K562 (cell line): ENCODE data around the gene HNRNPM. TPM values are rescaled to one million over a fixed set of nuclear protein-coding genes. Genes with fewer than 3 reads are reported as not detected.

Experiments used
- CBX1 ChIP-seq: sonication (generic); IDR thresholded peaks from 2 replicates; pipeline ENCODE4 v1.6.1; 2016; ENCODE audit warnings: antibody characterized with exemption, low read depth, mild to moderate bottlenecking
- CREB1 ChIP-seq, 2 experiments: sonication (generic) in 1 of 2; formaldehyde crosslinking in 1 of 2; IDR thresholded peaks; 2 replicates each; pipeline versions ENCODE4 v1.6.1 to v1.8.0; 2012 to 2022; ENCODE audit warnings: inconsistent platforms in 1 of 2, mild to moderate bottlenecking in 1 of 2, missing genetic modification reagents in 1 of 2, moderate library complexity in 1 of 2
- CSDE1 ChIP-seq, 2 experiments: fragments of 450-650 bp; IDR thresholded peaks; 2 replicates each; pipeline ENCODE4 v1.6.1; 2016; ENCODE audit warnings: mild to moderate bottlenecking in 1 of 2
- DDX20 ChIP-seq: fragments of 450-650 bp; IDR thresholded peaks from 2 replicates; pipeline ENCODE4 v1.6.1; 2016; ENCODE audit warnings: missing genetic modification characterization, low read depth, mild to moderate bottlenecking, missing compliant biosample characterization, moderate library complexity
- HMGN3 ChIP-seq: IDR thresholded peaks from 2 replicates; pipeline ENCODE4 v1.6.1; 2011; ENCODE audit warnings: borderline replicate concordance, low read depth, mild to moderate bottlenecking, mixed read lengths, low read length; ENCODE audit not compliant: insufficient read length; ENCODE audit errors: extremely low read depth
- KLF16 ChIP-seq: IDR thresholded peaks from 2 replicates; pipeline ENCODE4 v1.6.1; 2016; ENCODE audit warnings: antibody characterized with exemption
- MAFF ChIP-seq: IDR thresholded peaks from 2 replicates; pipeline ENCODE4 v1.6.1; 2012; ENCODE audit warnings: low read length, improper control_type of control experiment
- NFIC ChIP-seq: fragments of 450-650 bp; IDR thresholded peaks from 2 replicates; pipeline ENCODE4 v1.6.1; 2017; ENCODE audit warnings: mild to moderate bottlenecking, inconsistent platforms
- PHF8 ChIP-seq: fragments of 200-600 bp; sonication (generic); IDR thresholded peaks from 2 replicates; pipeline ENCODE4 v1.6.1; 2012; ENCODE audit warnings: mixed run types, mild to moderate bottlenecking, inconsistent platforms, low read length, moderate library complexity, borderline replicate concordance
- POLR2A ChIP-seq: fragments of 450-650 bp; conservative IDR thresholded peaks from 2 replicates; pipeline ENCODE4 v1.6.1; 2016
- POLR2H ChIP-seq: IDR thresholded peaks from 2 replicates; pipeline ENCODE4 v1.6.1; 2016; ENCODE audit warnings: missing genetic modification characterization, low read depth, mild to moderate bottlenecking, control low read depth, missing compliant biosample characterization, moderate library complexity
- PYGO2 ChIP-seq: fragments of 450-650 bp; IDR thresholded peaks from 2 replicates; pipeline ENCODE4 v1.6.1; 2016; ENCODE audit warnings: mild to moderate bottlenecking, missing genetic modification characterization, moderate library complexity, missing compliant biosample characterization
- RAD21 ChIP-seq, 2 experiments: fragments of 250-450 bp in 1 of 2; fragments of 450-650 bp in 1 of 2; sonication (Bioruptor Pico) in 1 of 2; formaldehyde crosslinking in 1 of 2; IDR thresholded peaks in 1 of 2; conservative IDR thresholded peaks in 1 of 2; 2 replicates each; pipeline versions ENCODE4 v1.4.0 to v1.8.0; 2020 to 2022; ENCODE audit warnings: mild to moderate bottlenecking in 2 of 2, moderate library complexity in 1 of 2
- RBFOX2 ChIP-seq: fragments of 200-400 bp; formaldehyde crosslinking; IDR thresholded peaks from 2 replicates; pipeline ENCODE4 v1.6.1; 2017; ENCODE audit warnings: low read depth, mild to moderate bottlenecking, low read length, moderate library complexity
- SMAD1 ChIP-seq: fragments of 150-350 bp; IDR thresholded peaks from 2 replicates; pipeline ENCODE4 v1.6.1; 2014; ENCODE audit warnings: low read length, low read depth; ENCODE audit not compliant: partially characterized antibody
- ZNF140 ChIP-seq: fragments of 250-450 bp; sonication (Bioruptor Pico); IDR thresholded peaks from 2 replicates; pipeline ENCODE4 v1.8.0; 2021; ENCODE audit warnings: moderate library complexity, mild to moderate bottlenecking, inconsistent platforms
- ZNF77 ChIP-seq: fragments of 250-450 bp; sonication (Bioruptor Pico); IDR thresholded peaks from 2 replicates; pipeline ENCODE4 v1.5.0; 2020
- polyA plus RNA-seq, 8 experiments: library from polyadenylated mRNA; depleted of rRNA in 4 of 8; stranded (reverse) in 5 of 8; unstranded in 3 of 8; fragments of >200 nt; fragmentation: Nextera tagmentation in 2 of 8; fragmentation: Illumina TruSeq in 1 of 8; extraction: Ambion mirVana in 2 of 8; extraction: Trizol in 1 of 8; gene quantifications; 2 replicates each; pipeline versions ENCODE4 v1.2.1 to v1.2.3, GENCODE V29; 2011 to 2014; ENCODE audit warnings: inconsistent platforms in 1 of 8, missing spikeins in 1 of 8
- total RNA-seq, 7 experiments: library from RNA; depleted of rRNA in 6 of 7; stranded (reverse); fragments of >200 nt in 6 of 7; fragmentation: Illumina TruSeq in 2 of 7; extraction: Trizol in 2 of 7; gene quantifications; 2 replicates each; pipeline versions ENCODE4 v1.2.1 to v1.2.3, GENCODE V29; 2011 to 2021; ENCODE audit warnings: low replicate concordance in 1 of 7
- TF ChIP-seq, protein P1 (sequence below): conservative IDR thresholded peaks from 2 replicates; pipeline ENCODE4 v1.6.1; 2011; ENCODE audit warnings: low read depth, mild to moderate bottlenecking, low read length; ENCODE audit not compliant: control insufficient read depth
- TF ChIP-seq, protein P2 (sequence below): fragments of 200-800 bp; sonication (Bioruptor generic); IDR thresholded peaks from 2 replicates; pipeline ENCODE4 v1.6.1; 2017; ENCODE audit warnings: missing genetic modification characterization, missing compliant biosample characterization
- TF ChIP-seq, protein P3 (sequence below), 3 experiments: IDR thresholded peaks in 2 of 3; conservative IDR thresholded peaks in 1 of 3; 2 replicates each; pipeline ENCODE4 v1.5.1; 2011 to 2012; ENCODE audit warnings: low read length in 3 of 3, mild to moderate bottlenecking in 3 of 3, control low read depth in 2 of 3, improper control_type of control experiment in 1 of 3, inconsistent platforms in 1 of 3, low read depth in 1 of 3, mixed read lengths in 1 of 3, moderate library complexity in 1 of 3; ENCODE audit not compliant: insufficient read depth in 2 of 3
- TF ChIP-seq, protein P4 (sequence below): fragments of 450-650 bp; formaldehyde crosslinking; IDR thresholded peaks from 2 replicates; pipeline ENCODE4 v1.4.0; 2020; ENCODE audit warnings: mild to moderate bottlenecking
- TF ChIP-seq, protein P5 (sequence below), 2 experiments: fragments of 200-800 bp in 1 of 2; sonication (Bioruptor generic) in 1 of 2; sonication (generic) in 1 of 2; formaldehyde crosslinking in 1 of 2; IDR thresholded peaks in 1 of 2; conservative IDR thresholded peaks in 1 of 2; 2 replicates each; pipeline versions ENCODE4 v1.5.0 to v1.6.1; 2016 to 2020; ENCODE audit warnings: missing compliant biosample characterization in 1 of 2, missing genetic modification characterization in 1 of 2, missing genetic modification reagents in 1 of 2

The HNRNPM gene
- total and polyA plus RNA-seq, 9 of the 15 experiments (the other 6 are each of a cell fraction or from before 2014, with no cell fraction given): 11.1 to 340 (median 195) TPM

DNA sequence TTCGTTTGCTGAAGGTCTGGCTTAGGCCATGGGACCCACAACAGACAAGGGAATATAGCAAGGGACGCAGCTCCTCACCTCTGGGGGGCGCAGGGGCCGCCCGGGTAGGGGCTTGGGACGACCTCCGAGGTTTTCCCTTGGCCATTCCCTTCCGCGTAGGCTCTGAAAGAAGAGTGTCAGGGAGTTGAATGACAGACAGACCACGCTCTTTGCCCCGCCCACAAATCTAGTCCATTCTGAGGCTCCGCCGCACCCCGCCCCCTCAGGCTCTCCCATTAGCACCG is 80.6 kb downstream of the HNRNPM start (continued):
- TF ChIP-seq, protein P1, sequence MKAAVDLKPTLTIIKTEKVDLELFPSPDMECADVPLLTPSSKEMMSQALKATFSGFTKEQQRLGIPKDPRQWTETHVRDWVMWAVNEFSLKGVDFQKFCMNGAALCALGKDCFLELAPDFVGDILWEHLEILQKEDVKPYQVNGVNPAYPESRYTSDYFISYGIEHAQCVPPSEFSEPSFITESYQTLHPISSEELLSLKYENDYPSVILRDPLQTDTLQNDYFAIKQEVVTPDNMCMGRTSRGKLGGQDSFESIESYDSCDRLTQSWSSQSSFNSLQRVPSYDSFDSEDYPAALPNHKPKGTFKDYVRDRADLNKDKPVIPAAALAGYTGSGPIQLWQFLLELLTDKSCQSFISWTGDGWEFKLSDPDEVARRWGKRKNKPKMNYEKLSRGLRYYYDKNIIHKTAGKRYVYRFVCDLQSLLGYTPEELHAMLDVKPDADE: no peak
- TF ChIP-seq CREB1 (IDR thresholded peaks at IDR 0.05) (no peak), CREB1 (CRISPR knock-in tag; IDR thresholded peaks at IDR 0.05) (peak; percentile 57; the same call in 1 of the 2 replicates), CBX1 (no peak), POLR2A (peak; percentile 11; the same call in 1 of the 2 replicates), POLR2H (tag) (no peak), DDX20 (no peak), ZNF140 (CRISPR knock-in tag) (no peak), HMGN3 (peak; percentile 24), PYGO2 (tag) (no peak), PHF8 (peak; percentile 54; the same call in 1 of the 2 replicates), RBFOX2 (peak; percentile 55), KLF16 (no peak), RAD21 (CRISPR knock-in tag; conservative IDR thresholded peaks at IDR 0.05 in 1 of 2, IDR thresholded peaks at IDR 0.05 in 1 of 2) (peak in 1 of 2 experiments; percentile 22; a peak in 2 of 4 replicates), ZNF77 (no peak), MAFF (no peak), NFIC (no peak; the same call in 1 of the 2 replicates), SMAD1 (no peak), CSDE1 (IDR thresholded peaks at IDR 0.05) (no peak)
- TF ChIP-seq, protein P2, sequence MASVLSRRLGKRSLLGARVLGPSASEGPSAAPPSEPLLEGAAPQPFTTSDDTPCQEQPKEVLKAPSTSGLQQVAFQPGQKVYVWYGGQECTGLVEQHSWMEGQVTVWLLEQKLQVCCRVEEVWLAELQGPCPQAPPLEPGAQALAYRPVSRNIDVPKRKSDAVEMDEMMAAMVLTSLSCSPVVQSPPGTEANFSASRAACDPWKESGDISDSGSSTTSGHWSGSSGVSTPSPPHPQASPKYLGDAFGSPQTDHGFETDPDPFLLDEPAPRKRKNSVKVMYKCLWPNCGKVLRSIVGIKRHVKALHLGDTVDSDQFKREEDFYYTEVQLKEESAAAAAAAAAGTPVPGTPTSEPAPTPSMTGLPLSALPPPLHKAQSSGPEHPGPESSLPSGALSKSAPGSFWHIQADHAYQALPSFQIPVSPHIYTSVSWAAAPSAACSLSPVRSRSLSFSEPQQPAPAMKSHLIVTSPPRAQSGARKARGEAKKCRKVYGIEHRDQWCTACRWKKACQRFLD: no peak
- TF ChIP-seq, protein P3, sequence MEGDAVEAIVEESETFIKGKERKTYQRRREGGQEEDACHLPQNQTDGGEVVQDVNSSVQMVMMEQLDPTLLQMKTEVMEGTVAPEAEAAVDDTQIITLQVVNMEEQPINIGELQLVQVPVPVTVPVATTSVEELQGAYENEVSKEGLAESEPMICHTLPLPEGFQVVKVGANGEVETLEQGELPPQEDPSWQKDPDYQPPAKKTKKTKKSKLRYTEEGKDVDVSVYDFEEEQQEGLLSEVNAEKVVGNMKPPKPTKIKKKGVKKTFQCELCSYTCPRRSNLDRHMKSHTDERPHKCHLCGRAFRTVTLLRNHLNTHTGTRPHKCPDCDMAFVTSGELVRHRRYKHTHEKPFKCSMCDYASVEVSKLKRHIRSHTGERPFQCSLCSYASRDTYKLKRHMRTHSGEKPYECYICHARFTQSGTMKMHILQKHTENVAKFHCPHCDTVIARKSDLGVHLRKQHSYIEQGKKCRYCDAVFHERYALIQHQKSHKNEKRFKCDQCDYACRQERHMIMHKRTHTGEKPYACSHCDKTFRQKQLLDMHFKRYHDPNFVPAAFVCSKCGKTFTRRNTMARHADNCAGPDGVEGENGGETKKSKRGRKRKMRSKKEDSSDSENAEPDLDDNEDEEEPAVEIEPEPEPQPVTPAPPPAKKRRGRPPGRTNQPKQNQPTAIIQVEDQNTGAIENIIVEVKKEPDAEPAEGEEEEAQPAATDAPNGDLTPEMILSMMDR (IDR thresholded peaks at IDR 0.05 in 2 of 3, conservative IDR thresholded peaks at IDR 0.05 in 1 of 3; ENCODE audit: insufficient read depth in 2 of 3, low read depth in 1 of 3, low read length in 3 of 3): peak; percentile 18 to 47 (median 39); a peak in 5 of 6 replicates
- TF ChIP-seq, protein P4, sequence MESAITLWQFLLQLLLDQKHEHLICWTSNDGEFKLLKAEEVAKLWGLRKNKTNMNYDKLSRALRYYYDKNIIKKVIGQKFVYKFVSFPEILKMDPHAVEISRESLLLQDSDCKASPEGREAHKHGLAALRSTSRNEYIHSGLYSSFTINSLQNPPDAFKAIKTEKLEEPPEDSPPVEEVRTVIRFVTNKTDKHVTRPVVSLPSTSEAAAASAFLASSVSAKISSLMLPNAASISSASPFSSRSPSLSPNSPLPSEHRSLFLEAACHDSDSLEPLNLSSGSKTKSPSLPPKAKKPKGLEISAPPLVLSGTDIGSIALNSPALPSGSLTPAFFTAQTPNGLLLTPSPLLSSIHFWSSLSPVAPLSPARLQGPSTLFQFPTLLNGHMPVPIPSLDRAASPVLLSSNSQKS: no peak
- TF ChIP-seq, protein P5, sequence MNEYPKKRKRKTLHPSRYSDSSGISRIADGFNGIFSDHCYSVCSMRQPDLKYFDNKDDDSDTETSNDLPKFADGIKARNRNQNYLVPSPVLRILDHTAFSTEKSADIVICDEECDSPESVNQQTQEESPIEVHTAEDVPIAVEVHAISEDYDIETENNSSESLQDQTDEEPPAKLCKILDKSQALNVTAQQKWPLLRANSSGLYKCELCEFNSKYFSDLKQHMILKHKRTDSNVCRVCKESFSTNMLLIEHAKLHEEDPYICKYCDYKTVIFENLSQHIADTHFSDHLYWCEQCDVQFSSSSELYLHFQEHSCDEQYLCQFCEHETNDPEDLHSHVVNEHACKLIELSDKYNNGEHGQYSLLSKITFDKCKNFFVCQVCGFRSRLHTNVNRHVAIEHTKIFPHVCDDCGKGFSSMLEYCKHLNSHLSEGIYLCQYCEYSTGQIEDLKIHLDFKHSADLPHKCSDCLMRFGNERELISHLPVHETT (CRISPR knock-in tag; conservative IDR thresholded peaks at IDR 0.05 in 1 of 2, IDR thresholded peaks at IDR 0.05 in 1 of 2): no peak
